ENCODE measurements around the gene DDX52. TPM values are rescaled to one million over a fixed set of nuclear protein-coding genes. Genes with fewer than 3 reads are reported as not detected.

The DDX52 gene
- total and polyA plus RNA-seq, 7 donors, result 7.6 to 21.2 (median 16.5) TPM

- Histone ChIP-seq H3K4me3 (no peak overlapping the region), H3K27ac (no peak overlapping the region), H3K27me3 (no peaks in the 10 kb centered on the region), H3K36me3 (peaks cover 0 to 69% (median 21%) of the 10 kb centered on the region in 4 donors), H3K9me3 (no peaks in the 10 kb centered on the region), H3K4me1 (no peaks in the 10 kb centered on the region)
- intact Hi-C loops (cut with DNase I), result no loop called here
- DNase-seq, result no peak
- WGBS, 2 donors, result 88 to 95% methylated on average over 2 of the region's 2 CpGs
- TF ChIP-seq EP300 (IDR thresholded peaks at IDR 0.05), result no peak
- TF ChIP-seq, protein P1, sequence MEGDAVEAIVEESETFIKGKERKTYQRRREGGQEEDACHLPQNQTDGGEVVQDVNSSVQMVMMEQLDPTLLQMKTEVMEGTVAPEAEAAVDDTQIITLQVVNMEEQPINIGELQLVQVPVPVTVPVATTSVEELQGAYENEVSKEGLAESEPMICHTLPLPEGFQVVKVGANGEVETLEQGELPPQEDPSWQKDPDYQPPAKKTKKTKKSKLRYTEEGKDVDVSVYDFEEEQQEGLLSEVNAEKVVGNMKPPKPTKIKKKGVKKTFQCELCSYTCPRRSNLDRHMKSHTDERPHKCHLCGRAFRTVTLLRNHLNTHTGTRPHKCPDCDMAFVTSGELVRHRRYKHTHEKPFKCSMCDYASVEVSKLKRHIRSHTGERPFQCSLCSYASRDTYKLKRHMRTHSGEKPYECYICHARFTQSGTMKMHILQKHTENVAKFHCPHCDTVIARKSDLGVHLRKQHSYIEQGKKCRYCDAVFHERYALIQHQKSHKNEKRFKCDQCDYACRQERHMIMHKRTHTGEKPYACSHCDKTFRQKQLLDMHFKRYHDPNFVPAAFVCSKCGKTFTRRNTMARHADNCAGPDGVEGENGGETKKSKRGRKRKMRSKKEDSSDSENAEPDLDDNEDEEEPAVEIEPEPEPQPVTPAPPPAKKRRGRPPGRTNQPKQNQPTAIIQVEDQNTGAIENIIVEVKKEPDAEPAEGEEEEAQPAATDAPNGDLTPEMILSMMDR (IDR thresholded peaks at IDR 0.05), result no peak
- TF ChIP-seq POLR2A (IDR thresholded peaks at IDR 0.05), result no peak
- no peak for TF ChIP-seq POLR2AphosphoS5 (IDR thresholded peaks at IDR 0.05)
These were observed 45.1 kb downstream of the DDX52 start for GRCh38 chr17:37598145-37598544.

DNA sequence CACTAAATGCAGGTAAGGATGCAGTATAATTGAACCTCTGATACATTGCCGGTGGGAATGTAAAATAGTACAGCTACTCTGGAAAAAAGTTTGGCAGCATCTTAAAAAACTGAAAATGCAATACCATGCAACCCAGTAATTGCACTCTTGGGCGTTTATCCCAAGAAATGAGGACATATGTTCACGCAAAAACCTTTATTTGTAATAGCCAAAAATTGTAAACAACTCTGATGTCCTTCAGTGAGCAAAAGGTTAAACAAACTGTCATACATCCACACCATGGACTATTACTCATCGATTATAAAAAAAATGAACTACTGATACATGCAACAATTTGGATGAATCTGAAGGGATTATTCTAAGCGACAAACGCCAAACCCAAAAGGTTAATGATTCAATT, 51.0 kb downstream of the DDX52 start:
- H3K36me3 ChIP-seq, result peaks cover 0 to 61% (median 16%) of the 10 kb centered on the region in 4 donors
- no peak overlapping the region for H3K27ac ChIP-seq
- no peaks in the 10 kb centered on the region for H3K27me3 ChIP-seq
- no peak overlapping the region for H3K4me3 ChIP-seq
- DNase-seq, result no peak
- intact Hi-C loops (cut with DNase I), result no loop called here
- no peaks in the 10 kb centered on the region for H3K4me1 ChIP-seq
- WGBS, 2 donors, result 76 to 84% methylated on average over 6 of the region's 6 CpGs
- TF ChIP-seq, protein P1 (IDR thresholded peaks at IDR 0.05), result no peak
- TF ChIP-seq POLR2AphosphoS5 (IDR thresholded peaks at IDR 0.05), result no peak
- no peak for TF ChIP-seq EP300 (IDR thresholded peaks at IDR 0.05)
- no peak for TF ChIP-seq POLR2A (IDR thresholded peaks at IDR 0.05)
- H3K9me3 ChIP-seq, result no peaks in the 10 kb centered on the region

DNA sequence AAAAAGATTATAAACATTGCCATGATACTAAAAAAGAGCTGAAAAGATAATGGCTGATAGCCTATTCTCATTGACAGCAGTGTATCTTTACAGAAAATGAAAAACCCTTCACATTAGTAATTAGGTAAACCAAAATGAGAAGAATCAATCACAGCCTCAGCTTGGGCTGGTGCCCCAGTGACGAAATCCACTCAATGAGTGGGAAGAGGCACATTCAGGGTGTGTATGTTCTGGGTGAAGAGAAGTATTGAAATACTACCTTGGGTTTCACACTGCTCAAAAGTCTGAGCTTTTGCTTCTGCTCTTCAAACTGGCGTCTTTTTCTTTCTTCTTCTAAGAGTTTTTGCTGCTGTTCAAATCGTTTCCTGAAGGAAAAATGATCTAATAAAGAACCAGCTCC, 58.2 kb downstream of the DDX52 start:
- 88 to 90% methylated on average over 3 of the region's 3 CpGs for WGBS, 2 donors
- intact Hi-C loops (cut with DNase I), result no loop called here

DNA sequence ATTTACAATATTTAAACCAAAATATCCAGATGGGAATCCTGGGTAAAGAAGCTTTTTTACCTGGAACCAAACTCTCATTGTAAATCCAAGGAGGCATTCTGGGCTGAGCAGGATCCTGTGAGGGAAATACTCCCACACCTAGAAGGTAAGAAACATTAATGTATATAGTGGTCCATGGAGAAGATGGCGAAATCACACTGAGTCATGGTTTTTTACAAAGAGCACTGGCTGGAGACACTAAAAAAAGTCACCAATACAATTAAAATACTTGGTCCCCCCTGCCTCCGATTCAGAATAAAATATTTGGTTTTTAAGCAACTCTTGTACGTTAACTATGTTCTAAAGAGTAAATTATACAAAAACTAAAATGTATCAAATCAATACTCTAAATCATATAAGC, 67.0 kb downstream of the DDX52 start:
- no peaks in the 10 kb centered on the region for H3K27me3 ChIP-seq
- TF ChIP-seq POLR2A (IDR thresholded peaks at IDR 0.05) (no peak), POLR2AphosphoS5 (IDR thresholded peaks at IDR 0.05) (no peak), EP300 (IDR thresholded peaks at IDR 0.05) (no peak)
- TF ChIP-seq, protein P1 (IDR thresholded peaks at IDR 0.05), result no peak

More for the DNA sequence above, 58.2 kb downstream of the DDX52 start:
- H3K27ac ChIP-seq, result no peak overlapping the region
- H3K27me3 ChIP-seq, result no peaks in the 10 kb centered on the region
- H3K4me3 ChIP-seq, result no peak overlapping the region
- peaks cover 10 to 78% (median 23%) of the 10 kb centered on the region in 4 donors for H3K36me3 ChIP-seq
- H3K9me3 ChIP-seq, result no peaks in the 10 kb centered on the region
- no peak for DNase-seq
- H3K4me1 ChIP-seq, result no peaks in the 10 kb centered on the region
- TF ChIP-seq, protein P1 (IDR thresholded peaks at IDR 0.05), result no peak
- no peak for TF ChIP-seq POLR2A (IDR thresholded peaks at IDR 0.05)
- TF ChIP-seq EP300 (IDR thresholded peaks at IDR 0.05), result no peak
- TF ChIP-seq POLR2AphosphoS5 (IDR thresholded peaks at IDR 0.05), result no peak

GRCh38 chr17:37574427-37574826, 68.8 kb downstream of the DDX52 start:
- H3K4me1 ChIP-seq, result no peaks in the 10 kb centered on the region
- TF ChIP-seq EP300 (IDR thresholded peaks at IDR 0.05), result no peak
- DNase-seq, result no peak
- H3K9me3 ChIP-seq, result no peaks in the 10 kb centered on the region
- no peak overlapping the region for H3K4me3 ChIP-seq
- WGBS, 2 donors, result 98% methylated on average over 2 of the region's 2 CpGs
- intact Hi-C loops (cut with DNase I), result no loop called here
- H3K27ac ChIP-seq, result no peak overlapping the region
- peaks cover 0 to 96% (median 22%) of the 10 kb centered on the region in 4 donors for H3K36me3 ChIP-seq
- H3K27me3 ChIP-seq, result no peaks in the 10 kb centered on the region

More for the DNA sequence above, 67.0 kb downstream of the DDX52 start:
- Histone ChIP-seq H3K4me1 (no peaks in the 10 kb centered on the region), H3K9me3 (no peaks in the 10 kb centered on the region), H3K4me3 (no peak overlapping the region), H3K27ac (no peak overlapping the region), H3K36me3 (peaks cover 0 to 94% (median 14%) of the 10 kb centered on the region in 4 donors)
- intact Hi-C loops (cut with DNase I), result no loop called here
- DNase-seq, result no peak
- WGBS, 2 donors, result 95 to 96% methylated on average over 3 of the region's 3 CpGs

Data from sigmoid colon (tissue), 7 donors.